HG03442 (cell line): ENCODE data around the gene SLC13A4.
"Not testable (repeated sequence)": the region's sequence is repeated elsewhere in the genome, so short reads cannot be mapped to it uniquely, and the experiment has no call there.

Experiments used
- ATAC-seq: cut with Tn5 transposase; IDR thresholded peaks from one replicate; pipeline ENCODE4 v1.9.1; 2021; ENCODE audit warnings: mild to moderate bottlenecking, moderate library complexity; ENCODE audit not compliant: unreplicated experiment

SLC13A4 gene, protein sequence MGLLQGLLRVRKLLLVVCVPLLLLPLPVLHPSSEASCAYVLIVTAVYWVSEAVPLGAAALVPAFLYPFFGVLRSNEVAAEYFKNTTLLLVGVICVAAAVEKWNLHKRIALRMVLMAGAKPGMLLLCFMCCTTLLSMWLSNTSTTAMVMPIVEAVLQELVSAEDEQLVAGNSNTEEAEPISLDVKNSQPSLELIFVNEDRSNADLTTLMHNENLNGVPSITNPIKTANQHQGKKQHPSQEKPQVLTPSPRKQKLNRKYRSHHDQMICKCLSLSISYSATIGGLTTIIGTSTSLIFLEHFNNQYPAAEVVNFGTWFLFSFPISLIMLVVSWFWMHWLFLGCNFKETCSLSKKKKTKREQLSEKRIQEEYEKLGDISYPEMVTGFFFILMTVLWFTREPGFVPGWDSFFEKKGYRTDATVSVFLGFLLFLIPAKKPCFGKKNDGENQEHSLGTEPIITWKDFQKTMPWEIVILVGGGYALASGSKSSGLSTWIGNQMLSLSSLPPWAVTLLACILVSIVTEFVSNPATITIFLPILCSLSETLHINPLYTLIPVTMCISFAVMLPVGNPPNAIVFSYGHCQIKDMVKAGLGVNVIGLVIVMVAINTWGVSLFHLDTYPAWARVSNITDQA

DNA sequence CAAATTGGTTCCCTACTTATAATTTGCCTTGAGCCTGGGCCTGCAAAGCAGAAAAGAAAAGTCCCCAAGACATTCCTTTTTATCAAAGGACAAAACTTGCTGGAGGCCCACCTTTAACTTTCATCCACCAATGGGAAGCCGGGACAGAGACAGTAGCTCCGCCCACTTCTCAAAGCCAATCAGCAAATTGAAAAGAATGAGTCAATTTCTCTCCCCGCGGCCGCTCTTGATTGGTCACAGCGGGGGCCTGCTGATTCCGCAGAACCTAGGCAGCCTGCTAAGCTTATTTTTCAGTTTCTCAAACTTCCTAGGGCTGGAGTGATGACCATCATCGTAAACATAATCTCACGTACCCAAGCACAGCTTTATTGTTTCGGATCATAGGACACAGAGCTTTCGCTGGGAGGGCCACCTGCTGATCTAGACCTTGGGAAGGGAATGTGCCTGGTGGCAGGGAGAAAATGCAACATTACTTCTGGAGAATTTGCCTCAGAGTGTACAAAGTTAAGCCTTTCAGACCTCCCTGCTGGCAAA, at the start of gene SLC13A4:
TSS of gene SLC13A4 (minus strand) at position 51 of the 534 bp plus-strand sequence. CDS start 690 bp downstream, outside the sequence.
- no peak for ATAC-seq

DNA sequence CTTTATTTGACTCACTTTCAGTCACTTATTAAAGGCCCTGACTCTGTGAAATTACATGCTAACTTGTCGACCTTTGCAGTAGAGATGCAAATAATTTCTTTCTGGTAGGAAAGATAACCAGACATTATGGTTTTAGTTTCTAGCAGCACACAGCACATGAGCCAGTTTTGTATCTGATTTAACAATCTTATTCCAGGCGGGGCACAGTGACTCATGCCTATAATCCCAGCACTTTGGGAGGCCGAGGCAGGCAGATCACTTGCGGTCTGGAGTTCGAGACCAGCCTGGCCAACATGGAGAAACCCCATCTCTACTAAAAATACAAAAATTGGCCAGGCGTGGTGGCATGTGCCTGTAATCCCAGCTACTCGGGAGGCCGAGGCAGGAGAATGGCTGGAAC, 47.9 kb upstream of the SLC13A4 start:
- not testable (repeated sequence) for ATAC-seq

DNA sequence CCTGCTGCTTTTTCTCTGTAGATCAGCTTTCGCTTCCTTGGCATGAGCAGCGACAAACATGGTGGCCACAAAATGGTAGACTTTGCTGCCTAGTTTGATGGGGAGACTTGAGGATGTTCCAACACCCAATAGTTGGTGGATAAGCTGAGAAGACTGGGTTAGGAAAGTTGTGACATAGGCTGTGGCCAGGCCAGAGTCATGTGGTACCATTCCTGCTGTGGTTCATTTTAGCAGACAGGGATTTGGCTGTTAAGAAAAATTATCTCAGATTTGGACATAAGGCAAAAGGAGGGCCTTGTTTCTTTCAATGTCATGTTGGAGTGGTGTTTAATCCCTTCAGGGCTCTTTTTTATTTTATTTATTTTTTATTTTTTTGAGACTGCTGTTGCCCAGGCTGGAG, 47.2 kb upstream of the SLC13A4 start:
- ATAC-seq: no peak

DNA sequence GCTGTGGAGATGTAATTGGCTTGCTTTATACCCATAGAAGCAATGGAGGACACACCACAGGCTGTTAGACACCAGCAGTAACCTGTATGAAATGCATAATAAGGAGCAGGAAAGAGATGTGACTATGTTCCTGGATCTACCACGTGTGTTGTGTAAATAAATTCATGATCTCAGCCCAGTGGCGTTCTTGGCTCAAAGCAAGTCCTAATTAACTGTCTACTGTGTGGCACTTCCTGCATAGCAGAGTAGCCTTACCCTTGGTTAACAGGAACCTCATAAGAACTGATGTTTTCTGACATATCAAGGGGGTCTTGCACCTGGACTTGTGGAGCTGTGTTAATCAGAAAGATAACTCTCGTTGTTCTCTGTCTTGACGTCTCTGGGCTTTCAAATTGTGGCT, 46.3 kb upstream of the SLC13A4 start:
- ATAC-seq: no peak

DNA sequence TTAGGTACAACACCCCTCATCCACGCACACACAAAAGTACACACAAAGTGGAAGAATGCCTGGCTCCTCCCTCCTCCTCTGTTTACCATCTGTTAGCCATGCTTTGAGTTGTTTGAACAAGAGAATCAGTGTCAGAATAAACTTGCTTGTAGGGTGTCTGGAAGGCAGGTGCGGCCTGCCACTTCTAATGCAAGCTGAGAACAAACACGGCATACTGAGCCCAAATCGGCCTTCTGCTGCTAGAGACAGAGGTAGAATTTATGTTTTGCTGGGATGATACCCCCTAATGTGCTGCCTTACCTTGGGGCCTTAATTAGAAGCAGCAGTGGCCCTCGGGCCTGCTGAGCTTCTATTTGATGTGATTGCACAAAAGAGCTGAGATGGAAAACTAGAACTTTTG, 45.5 kb upstream of the SLC13A4 start:
- no peak for ATAC-seq

DNA sequence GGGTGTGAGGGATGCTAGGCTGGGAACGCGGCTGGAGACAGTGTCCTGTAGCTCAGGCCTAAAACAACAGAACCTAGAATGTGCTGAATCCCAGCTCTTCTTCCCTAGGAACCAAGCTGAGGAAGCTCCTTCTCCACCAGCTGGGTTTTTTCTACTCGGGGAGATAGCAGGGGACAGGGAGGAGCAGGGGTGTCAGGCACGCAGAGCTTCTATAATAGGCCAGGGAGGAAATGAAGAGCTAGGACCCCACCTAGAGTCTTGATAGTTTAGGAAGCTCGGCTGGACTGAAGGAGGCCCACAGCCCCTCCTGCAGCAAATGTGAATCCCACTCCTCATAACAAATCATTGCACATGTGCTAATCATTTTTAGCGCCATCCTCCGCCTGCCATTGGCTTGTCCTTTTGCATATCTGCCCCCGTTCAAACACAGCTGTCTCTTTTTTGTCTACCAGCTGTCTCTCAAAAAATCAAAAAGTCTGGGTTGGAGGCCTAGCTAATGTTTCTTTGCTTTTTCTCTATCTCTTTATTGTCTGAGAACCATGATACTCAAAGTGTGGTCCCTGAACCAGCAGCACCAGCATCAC, 44.7 kb upstream of the SLC13A4 start:
- no peak for ATAC-seq

DNA sequence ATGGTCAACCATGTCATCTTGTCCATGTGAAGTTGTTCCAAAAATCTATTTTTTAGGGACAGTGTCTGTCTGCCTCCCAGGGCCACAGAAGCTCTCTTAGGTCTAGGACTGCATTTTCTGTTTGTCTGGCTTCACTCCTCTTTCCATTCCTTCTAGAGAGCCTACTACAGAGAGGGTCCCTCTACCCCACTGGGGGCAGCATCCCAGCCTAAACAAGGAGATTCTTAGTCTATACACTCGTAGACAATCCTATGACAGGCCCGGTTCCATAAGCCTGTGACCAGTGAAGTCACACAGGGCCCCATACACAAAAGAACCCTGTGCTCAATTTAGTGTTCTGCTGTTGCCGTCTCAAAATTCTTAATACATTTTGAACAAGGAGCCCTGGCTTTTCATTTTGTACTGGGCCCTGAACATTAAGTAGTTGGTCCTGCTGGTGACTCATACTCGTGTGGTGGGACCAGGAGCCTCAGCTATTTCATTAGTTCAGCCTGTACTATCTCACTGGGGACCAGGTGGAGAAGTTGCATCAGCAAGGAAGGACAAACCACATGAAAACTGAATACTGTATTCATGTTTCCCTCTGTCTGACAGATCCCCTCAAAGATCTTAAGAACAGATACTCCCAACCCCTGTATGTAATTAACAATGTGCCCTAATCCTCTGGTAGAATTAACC, 44.1 kb upstream of the SLC13A4 start:
- ATAC-seq: no peak

DNA sequence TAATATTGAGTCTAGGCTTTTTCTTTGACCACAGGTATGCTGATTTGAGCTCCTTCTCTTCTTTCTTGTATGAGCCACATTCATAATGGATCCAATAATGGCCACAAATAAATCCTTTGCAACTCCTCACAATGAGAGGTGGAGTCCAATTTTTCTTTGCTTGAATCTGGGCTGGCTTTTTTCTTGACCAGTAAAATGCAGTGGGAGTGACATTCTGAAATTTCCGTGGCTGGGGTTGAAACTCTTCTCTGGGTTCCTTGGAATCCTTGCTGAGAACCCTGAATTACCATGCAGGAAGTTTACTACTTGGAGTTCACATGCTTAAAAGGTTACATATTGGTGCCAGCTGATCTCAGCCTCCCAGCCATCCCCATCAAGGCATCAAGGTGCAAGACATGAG, 43.1 kb upstream of the SLC13A4 start:
- ATAC-seq: no peak

DNA sequence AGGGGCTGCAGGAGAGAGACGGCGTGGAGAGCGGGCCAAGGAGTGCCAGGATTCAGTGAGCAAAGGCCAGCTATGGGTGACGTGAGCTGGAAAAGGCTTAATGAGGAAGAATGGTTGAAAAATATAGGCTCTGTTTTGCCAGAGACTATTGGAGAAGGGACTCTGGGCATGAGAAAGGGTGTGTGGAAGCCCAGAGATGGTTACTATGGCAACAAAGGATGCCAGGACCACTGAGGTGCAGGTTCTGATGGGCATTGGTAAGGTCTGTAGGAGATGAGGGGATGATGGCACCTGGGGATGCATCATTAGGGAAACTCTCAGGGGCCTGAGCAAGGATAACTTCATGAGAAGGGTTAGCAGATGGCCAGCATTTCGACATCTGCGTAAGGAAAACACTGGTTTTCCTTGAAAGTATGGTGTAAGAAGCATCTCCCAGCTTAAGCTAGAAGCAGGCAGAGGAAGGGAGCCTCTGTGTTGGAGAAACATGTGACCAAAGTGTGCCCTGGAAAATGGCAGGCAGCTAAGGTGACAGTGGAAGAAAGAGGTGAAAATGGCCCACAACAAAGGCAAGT, 42.2 kb upstream of the SLC13A4 start:
- ATAC-seq: no peak

DNA sequence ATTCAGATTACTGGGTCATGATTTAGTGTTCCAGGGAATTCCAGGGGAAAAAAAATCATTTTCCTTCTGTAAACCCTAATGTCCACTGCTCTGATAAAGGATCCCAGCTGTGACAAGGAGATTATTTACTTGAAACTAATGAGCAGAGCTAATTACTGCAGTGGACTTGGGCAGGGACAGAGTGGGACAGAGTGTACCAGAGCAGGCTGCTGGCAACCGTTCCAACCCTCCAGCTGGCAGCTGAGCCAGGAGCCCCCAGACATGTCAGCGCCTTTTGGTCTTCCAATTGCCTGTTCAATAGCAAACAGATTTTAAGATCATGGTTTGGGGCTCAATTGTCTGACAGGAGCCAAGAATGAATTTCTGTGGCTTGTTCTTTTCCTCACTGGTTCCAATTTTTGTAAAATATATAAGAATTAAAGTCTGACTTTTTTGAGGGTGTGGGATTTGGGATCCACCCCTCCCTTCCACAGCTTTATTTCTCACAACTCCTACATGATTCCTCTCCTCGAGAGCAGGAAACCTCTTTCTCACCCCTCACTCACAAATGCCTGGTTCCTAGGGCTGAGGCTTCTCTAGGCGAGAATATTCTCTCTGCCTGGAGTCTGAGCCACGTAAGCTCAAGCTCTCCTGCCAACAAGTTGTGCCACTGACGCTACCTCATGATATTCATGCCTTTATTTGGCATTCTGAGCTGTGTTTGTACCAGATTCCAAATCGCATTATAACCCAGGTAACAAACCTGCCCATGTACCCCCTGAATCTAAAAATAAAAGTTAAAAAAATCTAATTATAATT, 41.2 kb upstream of the SLC13A4 start:
- ATAC-seq: no peak

DNA sequence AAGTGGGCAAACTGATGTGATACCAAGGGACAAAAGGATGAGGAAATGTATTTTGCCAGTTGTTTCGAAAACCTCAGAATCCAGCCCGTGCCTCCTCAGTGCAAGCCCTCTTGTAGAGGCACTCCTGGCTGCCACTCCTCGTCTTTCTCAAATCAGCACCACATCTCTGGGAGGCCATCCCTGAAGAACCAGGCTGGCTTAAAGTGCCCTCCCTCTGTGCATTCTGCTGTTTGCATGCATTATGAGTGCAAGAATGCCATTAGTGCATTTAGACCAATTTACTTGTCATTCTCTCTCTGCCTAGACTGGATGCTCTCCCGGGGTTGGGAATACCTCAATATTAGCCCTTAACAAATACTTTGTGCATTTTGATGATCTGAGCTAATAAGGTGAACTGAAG, 40.5 kb upstream of the SLC13A4 start:
- ATAC-seq: no peak

DNA sequence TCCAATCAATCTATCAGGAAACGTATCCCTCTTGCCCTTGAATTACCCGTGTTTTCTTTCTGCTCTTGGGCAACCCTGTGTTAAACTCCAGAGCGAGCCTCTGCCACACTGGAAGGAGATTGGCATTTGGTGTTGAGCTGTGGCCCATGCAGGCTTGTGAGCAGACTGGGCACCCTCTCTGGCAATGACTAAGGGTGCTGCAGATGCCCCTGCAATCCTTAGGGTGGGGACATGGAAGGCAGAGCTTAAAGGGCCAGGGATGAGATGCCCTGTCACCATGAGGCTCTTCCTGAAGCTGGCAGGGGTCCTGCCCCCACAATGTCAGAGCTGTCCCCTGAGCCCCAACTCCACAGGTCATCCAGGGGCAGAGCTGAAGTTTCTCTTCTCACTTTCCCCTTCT, 40.1 kb upstream of the SLC13A4 start:
- ATAC-seq: no peak

DNA sequence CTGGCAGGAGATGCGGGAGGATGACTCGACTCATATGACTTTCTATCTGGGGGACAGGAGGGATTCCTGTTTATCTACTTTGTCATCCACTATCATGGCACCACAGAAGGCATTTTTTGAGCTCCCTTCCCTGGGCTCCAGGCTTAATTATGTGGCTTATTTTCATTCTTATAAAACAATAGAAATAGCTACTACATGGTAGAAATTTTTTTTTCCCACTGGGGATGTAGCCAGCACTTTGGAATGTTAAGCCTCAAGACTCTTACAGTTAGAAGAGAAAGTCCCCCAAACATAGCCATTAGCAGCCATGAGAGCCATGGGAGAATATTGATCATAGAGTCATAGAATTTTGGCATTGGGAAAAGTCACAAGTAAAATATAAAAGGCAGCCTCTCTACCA, 35.3 kb upstream of the SLC13A4 start:
- no peak for ATAC-seq

DNA sequence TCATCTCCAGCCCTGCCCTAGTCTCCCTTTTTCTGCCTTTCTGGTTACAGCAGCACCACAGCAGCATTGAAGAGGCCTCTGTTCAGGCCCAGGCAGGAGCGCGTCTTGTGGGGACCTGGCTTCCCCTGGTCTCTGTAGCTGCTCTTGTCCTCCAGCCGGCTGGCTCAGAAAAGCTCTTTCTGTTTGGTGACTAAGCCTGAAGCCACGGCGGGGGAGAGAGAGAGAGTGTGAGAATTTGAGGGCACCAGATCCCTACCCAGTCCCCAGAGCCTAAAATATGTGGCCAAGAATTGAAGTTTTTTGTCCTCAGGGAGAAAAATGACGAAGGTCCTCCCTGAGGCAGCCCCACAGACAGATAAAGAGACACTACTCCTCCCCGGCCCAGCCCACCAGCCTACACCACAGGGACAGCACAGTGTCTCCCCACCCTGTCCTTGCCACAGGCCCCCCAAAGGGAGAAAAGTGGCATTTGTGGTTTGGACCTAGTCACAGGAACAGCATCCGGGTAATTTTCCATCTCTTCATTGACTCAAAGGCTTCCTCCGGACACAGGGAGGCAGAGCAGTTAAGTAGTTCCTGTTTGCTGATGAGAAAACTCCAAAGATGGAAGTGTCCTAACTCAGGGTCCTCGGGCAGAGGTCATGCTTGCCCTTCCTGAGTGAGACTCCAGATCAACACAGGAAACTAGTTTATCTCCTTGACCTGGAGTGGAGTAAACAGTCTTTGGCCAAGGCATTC, 33.9 kb upstream of the SLC13A4 start:
- ATAC-seq: no peak

DNA sequence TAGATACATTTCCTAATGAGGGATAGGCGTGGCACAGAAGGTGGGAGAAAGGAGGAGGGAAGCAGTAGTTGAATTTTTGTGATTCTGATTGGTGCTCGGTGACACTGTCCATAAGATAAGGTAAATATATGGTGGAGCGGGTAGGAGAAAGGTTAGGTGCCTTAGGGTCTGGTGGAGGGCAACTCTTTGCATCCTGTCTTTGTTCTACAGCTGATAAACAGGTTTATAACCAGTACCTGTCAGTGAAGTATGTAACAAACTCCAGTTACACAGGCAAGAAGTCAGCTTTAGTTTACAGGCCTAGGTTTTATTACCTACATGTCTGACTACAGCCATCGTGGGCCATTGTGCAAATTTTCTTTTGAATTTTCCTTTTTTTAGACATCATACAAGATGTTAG, 31.5 kb upstream of the SLC13A4 start:
- no peak for ATAC-seq

DNA sequence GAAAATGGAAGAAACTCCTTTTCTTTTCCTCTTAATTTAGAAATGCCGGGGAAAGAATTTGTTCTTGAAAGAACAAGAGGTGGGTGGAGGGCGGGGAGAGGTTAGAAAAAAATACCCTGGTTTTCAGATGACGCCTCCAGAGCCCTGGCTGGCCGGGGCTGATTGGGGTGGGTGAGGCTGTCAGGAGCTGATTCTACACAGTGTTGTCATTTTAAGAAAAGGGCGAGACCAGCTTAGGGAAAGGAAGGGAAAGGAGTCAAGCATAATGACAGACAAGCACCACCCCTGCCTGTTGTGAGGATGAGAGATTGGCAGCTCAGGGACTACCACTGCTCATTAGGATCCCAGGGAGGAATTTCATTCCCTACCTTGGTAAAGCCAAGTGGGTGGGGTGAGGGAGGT, 30.5 kb upstream of the SLC13A4 start:
- ATAC-seq: no peak

DNA sequence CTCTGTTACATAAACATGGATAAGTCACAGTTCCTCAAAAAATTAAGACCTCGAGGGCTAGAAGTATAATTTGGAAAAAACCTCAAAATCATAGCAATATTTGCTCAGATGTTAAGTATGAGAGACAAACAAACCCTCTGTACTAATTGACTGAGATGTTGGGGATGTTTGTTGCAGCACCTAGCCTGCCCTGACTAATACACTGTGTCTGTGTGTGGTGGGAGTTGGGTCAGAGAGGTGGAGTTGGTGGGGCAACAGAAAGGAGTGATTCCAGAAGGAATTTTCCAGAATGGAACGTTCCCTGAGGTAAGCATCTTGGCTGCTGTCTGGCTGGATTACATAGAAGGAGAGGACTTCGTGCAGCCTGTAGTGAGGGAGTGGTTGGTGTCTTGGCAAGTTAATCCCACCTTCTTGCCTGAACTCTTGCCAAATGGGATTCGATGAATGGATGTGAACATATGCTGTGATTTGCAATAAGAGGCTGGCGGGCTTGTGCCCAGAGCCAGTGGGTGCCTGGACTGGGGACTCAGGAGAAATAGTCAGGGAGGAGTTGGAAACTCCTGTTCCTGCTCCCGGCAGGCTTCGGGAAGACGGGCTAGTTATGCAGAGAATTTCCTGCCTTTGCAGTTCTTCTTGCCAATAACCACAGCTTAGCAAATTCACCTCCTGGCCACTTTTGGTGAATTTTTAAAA, 29.9 kb upstream of the SLC13A4 start:
- no peak for ATAC-seq

DNA sequence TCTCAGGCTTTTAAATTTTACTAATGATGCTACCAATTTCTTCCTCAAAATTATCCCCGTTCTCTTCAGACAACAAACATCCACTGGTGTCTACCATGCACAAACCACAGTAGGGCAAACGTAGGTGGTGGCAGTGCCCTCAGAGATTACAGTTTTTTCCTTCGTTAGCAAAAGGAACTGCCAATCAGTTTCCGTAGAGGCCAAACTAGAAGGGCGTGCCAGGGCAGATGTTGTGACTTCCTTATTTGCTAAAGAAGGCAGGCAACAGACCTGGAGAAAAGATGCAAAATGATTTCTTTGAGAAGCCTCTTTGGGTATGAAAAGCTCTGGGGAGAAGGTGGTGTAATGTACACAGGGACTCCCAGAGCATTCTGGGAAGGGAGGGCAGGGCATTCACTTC, 28.2 kb upstream of the SLC13A4 start:
- no peak for ATAC-seq

DNA sequence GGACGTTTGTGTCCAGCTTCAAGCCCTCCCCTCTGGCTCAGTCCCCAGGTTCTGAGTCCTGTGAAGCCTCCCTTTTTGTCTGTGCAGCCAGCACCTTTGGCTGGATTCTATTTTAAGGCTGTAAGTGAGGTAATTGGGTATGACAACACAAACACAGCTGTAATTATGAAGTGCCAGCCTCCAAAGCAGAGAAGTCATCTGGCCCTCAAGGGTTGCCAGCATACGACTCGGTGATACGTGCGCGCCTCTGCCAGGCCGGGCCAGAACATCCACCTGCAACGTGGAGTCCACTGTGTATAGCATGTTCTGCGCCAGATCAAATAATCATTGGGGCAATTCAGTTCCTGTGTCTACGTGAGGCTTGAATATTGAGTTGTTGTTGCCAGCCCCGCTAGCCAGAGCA, 27.4 kb upstream of the SLC13A4 start:
- ATAC-seq: no peak
